Endothelial cell of umbilical vein (primary cell): Measurements from ENCODE around the gene LBHD2. TPM values are rescaled to one million over a fixed set of nuclear protein-coding genes. Genes with fewer than 3 reads are reported as not detected.
A peak's percentile ranks its signal among the peaks of the same experiment; 100 is the strongest.

Experiments
- BruUV-seq: library from RNA; stranded (reverse); fragments of 400-500 nt; replicated peaks from 2 replicates; lab custom pipeline; 2021; lab: Mats Ljungman, UMichigan
- CTCF ChIA-PET: fragments of 300-600, 350-600 bp; sonication (Branson Sonifier 250); formaldehyde crosslinking; loops from one replicate; lab custom pipeline; 2021; ENCODE audit warnings: antibody characterized with exemption, inconsistent platforms; lab: Charles Lee
- POLR2A ChIA-PET: fragments of 300-600, 350-600 bp; sonication (Branson Sonifier 250); formaldehyde crosslinking; loops from one replicate; lab custom pipeline; 2021; ENCODE audit warnings: antibody characterized with exemption, inconsistent platforms; lab: Charles Lee
- DNase-seq: peaks from one replicate; pipeline ENCODE4 v3.0.0-alpha.2; 2011; ENCODE audit warnings: low read depth, low spot score
- FAIRE-seq: peaks from 2 replicates; lab custom pipeline; 2011; peaks lifted over from hg19 to GRCh38; lab: Jason Lieb, UNC
- H2AFZ ChIP-seq: 2 replicates; pipeline ENCODE4 v1.6.0; 2012; ENCODE audit warnings: low read depth, low read length, control low read depth, inconsistent platforms
- H3K27ac ChIP-seq: 2 replicates; pipeline ENCODE4 v1.5.1; 2011; ENCODE audit warnings: low read depth, mild to moderate bottlenecking, control low read depth, low read length, moderate library complexity; ENCODE audit not compliant: insufficient read depth
- H3K27me3 ChIP-seq, 2 experiments: 2 replicates each; pipeline versions ENCODE4 v1.6.0 to v1.6.1; 2011; ENCODE audit warnings: low read length in 2 of 2, mixed read lengths in 1 of 2; ENCODE audit not compliant: control insufficient read depth in 2 of 2, insufficient read depth in 2 of 2
- H3K36me3 ChIP-seq, 2 experiments: 2 replicates in 1 of 2; 3 replicates in 1 of 2; pipeline ENCODE4 v1.5.1; 2011; ENCODE audit warnings: low read length in 2 of 2, mild to moderate bottlenecking in 1 of 2, moderate library complexity in 1 of 2; ENCODE audit not compliant: control insufficient read depth in 2 of 2, insufficient read depth in 2 of 2; ENCODE audit errors: extremely low read depth in 1 of 2
- H3K4me1 ChIP-seq: 3 replicates; pipeline ENCODE4 v1.5.1; 2011; ENCODE audit warnings: mild to moderate bottlenecking, low read length; ENCODE audit not compliant: control insufficient read depth, insufficient read depth; ENCODE audit errors: extremely low read depth
- H3K4me2 ChIP-seq: 2 replicates; pipeline ENCODE4 v1.6.1; 2011; ENCODE audit warnings: low read length, control low read depth, mixed read lengths; ENCODE audit not compliant: insufficient read depth
- H3K4me3 ChIP-seq, 3 experiments: fragments of 200-600 bp in 1 of 3; sonication (generic), shearing (Covaris generic) in 1 of 3; replicated peaks in 1 of 3; 2 replicates each; pipeline ENCODE4 v1.5.1; 2011 to 2016; ENCODE audit warnings: control low read depth in 3 of 3, low read length in 3 of 3, mild to moderate bottlenecking in 2 of 3, inconsistent platforms in 1 of 3, low read depth in 1 of 3, moderate library complexity in 1 of 3; ENCODE audit not compliant: insufficient read depth in 1 of 3
- H3K79me2 ChIP-seq: 2 replicates; pipeline ENCODE4 v1.6.0; 2012; ENCODE audit warnings: low read length, inconsistent platforms; ENCODE audit not compliant: control insufficient read depth, insufficient read depth
- H3K9ac ChIP-seq: replicated peaks from 2 replicates; pipeline ENCODE3; 2011; ENCODE audit warnings: low read length, control low read depth; ENCODE audit not compliant: insufficient read depth; ENCODE audit errors: extremely low read depth
- H3K9me1 ChIP-seq: replicated peaks from 3 replicates; pipeline ENCODE4 v1.6.0; 2011; ENCODE audit warnings: mild to moderate bottlenecking, low read length; ENCODE audit not compliant: control insufficient read depth, insufficient read depth; ENCODE audit errors: extremely low read depth
- H3K9me3 ChIP-seq: replicated peaks from 2 replicates; pipeline ENCODE4 v1.5.1; 2012; ENCODE audit warnings: low read length, inconsistent platforms; ENCODE audit not compliant: control insufficient read depth, insufficient read depth
- H4K20me1 ChIP-seq: replicated peaks from 2 replicates; pipeline ENCODE3; 2011; ENCODE audit warnings: mild to moderate bottlenecking, low read length; ENCODE audit not compliant: control insufficient read depth, insufficient read depth; ENCODE audit errors: extremely low read depth
- CTCF ChIP-seq, 2 donors: IDR thresholded peaks; 1 replicate in 1 of 2; 2 replicates in 1 of 2; pipeline ENCODE4 v1.5.1; 2011; ENCODE audit warnings: low read length in 2 of 2, mild to moderate bottlenecking in 2 of 2, moderate library complexity in 2 of 2, control low read depth in 1 of 2, inconsistent platforms in 1 of 2, low read depth in 1 of 2; ENCODE audit not compliant: insufficient read depth in 1 of 2; ENCODE audit errors: extremely low read depth in 1 of 2
- FOS ChIP-seq: IDR thresholded peaks from 2 replicates; pipeline ENCODE4 v1.6.1; 2011; ENCODE audit warnings: mild to moderate bottlenecking, low read length, moderate library complexity, borderline replicate concordance; ENCODE audit not compliant: insufficient read depth
- MAX ChIP-seq: IDR thresholded peaks from 2 replicates; pipeline ENCODE4 v1.6.1; 2011; ENCODE audit not compliant: insufficient read depth, insufficient read length
- dilution Hi-C: fragments of 300-500 bp; cut with MboI; formaldehyde crosslinking; loops from one replicate; pipeline ENCODE4 v1.15.0; 2019; ENCODE audit warnings: low sequenced_read_pairs; ENCODE audit not compliant: extremely low pct_ligation_motif_present
- intact Hi-C: fragments of 100-400 bp; cut with micrococcal nuclease; formaldehyde crosslinking; loops from one replicate; pipeline ENCODE4 v1.10.0; 2022
- polyA plus RNA-seq, 4 experiments: library from polyadenylated mRNA; depleted of rRNA in 3 of 4; stranded (reverse) in 3 of 4; unstranded in 1 of 4; fragments of >200 nt; gene quantifications; 2 replicates each; pipeline versions ENCODE4 v1.2.1 to v1.2.3, GENCODE V29; 2011 to 2012; ENCODE audit warnings: missing spikeins in 1 of 4
- total RNA-seq: library from RNA; stranded (reverse); gene quantifications from 2 replicates; pipeline ENCODE4 v1.2.3, GENCODE V29; 2021

Gene LBHD2
- total and polyA plus RNA-seq, 2 donors (not counting 3 experiments of a cell fraction or from before 2014, with no cell fraction given), result not detected

- H3K9me1 ChIP-seq, result no peaks in the 10 kb centered on the region
- DNase-seq (peak; percentile 49), FAIRE-seq (no peak)
- dilution Hi-C loops, result no loop called here
- no peaks in the 10 kb centered on the region for H3K36me3 ChIP-seq
- H3K4me2 ChIP-seq, result peak overlapping the region; percentile 23
- H4K20me1 ChIP-seq, result no peaks in the 10 kb centered on the region
- no peak overlapping the region for H3K9ac ChIP-seq
- TF ChIP-seq CTCF (IDR thresholded peaks at IDR 0.05; ENCODE audit: extremely low read depth in 1 of 2, insufficient read depth in 1 of 2, low read depth in 1 of 2, low read length in 2 of 2) (peak; percentile 44 to 68), MAX (no peak), FOS (no peak)
- CTCF ChIA-PET, result interaction anchor here (0.6 to 1.5 kb wide), 7 partner anchors 10 to 61 kb away, joined by 3 to 15 read pairs (median 3); no protein-coding TSS in a partner anchor
- H3K9me3 ChIP-seq, result no peaks in the 10 kb centered on the region
- peaks cover 32% of the 10 kb centered on the region for H3K4me1 ChIP-seq
- H2AFZ ChIP-seq, result peak overlapping the region; percentile 83
- intact Hi-C loops, result loop anchor here (2.0 to 10.0 kb wide), 2 partner anchors 15 to 261 kb away; partner anchors contain the start of gene MARK3
- H3K27ac ChIP-seq, result no peak overlapping the region
- TSS peak; percentile 64 for BruUV-seq
- H3K79me2 ChIP-seq, result no peaks in the 10 kb centered on the region
- H3K27me3 ChIP-seq, result no peaks in the 10 kb centered on the region
- peak overlapping the region in 1 of 3 experiments; percentile 58 for H3K4me3 ChIP-seq
- POLR2A ChIA-PET, result no interaction called here
These were observed 39.9 kb downstream of the LBHD2 start for GRCh38 chr14:103123634-103124500.
